GM12892 (cell line): ENCODE data around the gene KCNMA1.
"Not testable (repeated sequence)": the region's sequence is repeated elsewhere in the genome, so short reads cannot be mapped to it uniquely, and the experiment has no call there.

Experiments
- DNase-seq: peaks from one replicate; pipeline ENCODE4 v3.0.0; 2011; ENCODE audit not compliant: insufficient read length
- FAIRE-seq: peaks from 2 replicates; lab custom pipeline; 2011; peaks lifted over from hg19 to GRCh38; lab: Jason Lieb, UNC
- POLR2A ChIP-seq: IDR thresholded peaks from 2 replicates; pipeline ENCODE4 v1.6.1; 2011; ENCODE audit warnings: low read depth, low read length, control low read depth
- POLR2AphosphoS5 ChIP-seq: IDR thresholded peaks from 2 replicates; pipeline ENCODE4 v1.6.1; 2011; ENCODE audit warnings: low read depth, low read length, control low read depth
- TAF1 ChIP-seq: IDR thresholded peaks from 2 replicates; pipeline ENCODE4 v1.6.1; 2011; ENCODE audit warnings: low read depth, mild to moderate bottlenecking, control low read depth, low read length, borderline replicate concordance

Gene KCNMA1

GRCh38 chr10:77675347-77675746 is 37.7 kb upstream of the KCNMA1 start:
- DNase-seq, result no peak
- FAIRE-seq, result peak; percentile 46
- TF ChIP-seq POLR2A (no peak), TAF1 (no peak), POLR2AphosphoS5 (no peak)

GRCh38 chr10:77673515-77674140 is 36.0 kb upstream of the KCNMA1 start:
- FAIRE-seq (peak; percentile 78), DNase-seq (no peak)
- TF ChIP-seq POLR2A (no peak), TAF1 (no peak), POLR2AphosphoS5 (no peak)

- FAIRE-seq (peak; percentile 50), DNase-seq (no peak)
- no peak for TF ChIP-seq TAF1
- TF ChIP-seq POLR2A, result no peak
- no peak for TF ChIP-seq POLR2AphosphoS5
Measured at GRCh38 chr10:77673101-77673500, 35.5 kb upstream of the KCNMA1 start.

GRCh38 chr10:77671594-77672252 is 34.1 kb upstream of the KCNMA1 start:
- no peak for DNase-seq
- peak; percentile 74 for FAIRE-seq
- TF ChIP-seq POLR2A (no peak), POLR2AphosphoS5 (no peak)

GRCh38 chr10:77670817-77671443 is 33.3 kb upstream of the KCNMA1 start:
- FAIRE-seq, result no peak
- DNase-seq, result no peak

GRCh38 chr10:77669892-77670291 is 32.3 kb upstream of the KCNMA1 start:
- no peak for DNase-seq
- no peak for TF ChIP-seq TAF1
- no peak for TF ChIP-seq POLR2AphosphoS5
- no peak for TF ChIP-seq POLR2A
- no peak for FAIRE-seq

More at GRCh38 chr10:77670817-77671443, 33.3 kb upstream of the KCNMA1 start:
- TF ChIP-seq POLR2A (no peak), POLR2AphosphoS5 (no peak), TAF1 (no peak)

GRCh38 chr10:77667426-77668324 is 30.1 kb upstream of the KCNMA1 start:
- TF ChIP-seq POLR2A (no peak), POLR2AphosphoS5 (no peak), TAF1 (no peak)
- DNase-seq (no peak), FAIRE-seq (peak; percentile 91)

- no peak for TF ChIP-seq POLR2A
- TF ChIP-seq POLR2AphosphoS5, result no peak
- DNase-seq, result no peak
Measured at GRCh38 chr10:77666821-77667220, 29.2 kb upstream of the KCNMA1 start.

GRCh38 chr10:77664696-77665095 is 27.1 kb upstream of the KCNMA1 start:
- DNase-seq (no peak), FAIRE-seq (no peak)
- no peak for TF ChIP-seq TAF1

More at GRCh38 chr10:77666821-77667220, 29.2 kb upstream of the KCNMA1 start:
- peak; percentile 53 for FAIRE-seq

- no peak for TF ChIP-seq POLR2A
- no peak for TF ChIP-seq TAF1
- TF ChIP-seq POLR2AphosphoS5, result no peak
Measured at GRCh38 chr10:77664008-77664407, 26.4 kb upstream of the KCNMA1 start.

GRCh38 chr10:77661674-77662073 is 24.1 kb upstream of the KCNMA1 start:
- TF ChIP-seq POLR2A (no peak), POLR2AphosphoS5 (no peak), TAF1 (no peak)
- DNase-seq, result no peak
- peak; percentile 77 for FAIRE-seq

More at GRCh38 chr10:77664008-77664407, 26.4 kb upstream of the KCNMA1 start:
- FAIRE-seq, result no peak
- no peak for DNase-seq

GRCh38 chr10:77661100-77661499 is 23.5 kb upstream of the KCNMA1 start:
- no peak for TF ChIP-seq POLR2A
- no peak for TF ChIP-seq POLR2AphosphoS5
- no peak for TF ChIP-seq TAF1
- no peak for DNase-seq
- no peak for FAIRE-seq

GRCh38 chr10:77659046-77659670 is 21.6 kb upstream of the KCNMA1 start:
- FAIRE-seq, DNase-seq: not testable (repeated sequence)
